ENCODE measurements around the gene CD248.

CD248 gene

DNA sequence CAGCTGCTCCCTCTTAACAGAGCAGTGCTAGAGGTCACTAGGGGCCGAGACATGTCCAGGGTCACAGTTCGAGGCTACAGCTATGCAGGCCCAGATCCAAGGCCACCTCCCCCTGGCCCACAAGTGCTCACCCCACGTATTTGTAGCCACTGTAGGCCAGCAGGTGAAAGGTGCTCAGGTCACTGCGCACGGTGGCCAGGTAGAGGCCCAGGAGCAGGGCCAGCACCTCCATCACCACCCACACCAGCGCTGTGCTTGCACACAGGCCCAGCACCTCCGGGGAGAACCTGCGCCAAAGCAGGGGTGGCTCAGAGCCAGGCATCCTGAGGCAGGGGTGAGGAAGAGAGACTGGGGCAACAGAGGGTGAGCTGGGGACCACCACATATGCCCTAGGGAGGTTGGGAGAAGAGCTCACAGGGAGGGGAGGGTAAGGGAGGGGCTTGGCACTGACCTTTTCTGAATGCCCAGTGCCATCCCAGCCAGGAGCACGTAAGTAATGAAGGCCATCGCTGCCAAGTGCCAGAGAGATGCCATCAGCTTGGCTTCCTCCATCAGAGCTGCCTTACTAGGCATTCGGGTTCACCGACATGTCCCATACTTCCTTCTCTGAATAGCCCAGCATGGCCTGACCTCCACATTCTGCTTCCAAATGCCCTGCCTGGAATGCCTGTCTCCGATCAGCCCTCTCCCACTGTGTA, 31.4 kb downstream of the CD248 start:
- ChIA-PET POLR2A (interaction anchor here (0.5 to 1.3 kb wide), 2 partner anchors 18 to 149 kb away, joined by 3 to 5 read pairs; no protein-coding TSS in a partner anchor), CTCF (interaction anchor here (1.6 to 10.6 kb wide), 4 partner anchors 24 to 217 kb away, joined by 5 to 92 read pairs (median 12); no protein-coding TSS in a partner anchor)
- DNase-seq (ENCODE audit: extremely low spot score): no peak
- TF ChIP-seq, protein P1, sequence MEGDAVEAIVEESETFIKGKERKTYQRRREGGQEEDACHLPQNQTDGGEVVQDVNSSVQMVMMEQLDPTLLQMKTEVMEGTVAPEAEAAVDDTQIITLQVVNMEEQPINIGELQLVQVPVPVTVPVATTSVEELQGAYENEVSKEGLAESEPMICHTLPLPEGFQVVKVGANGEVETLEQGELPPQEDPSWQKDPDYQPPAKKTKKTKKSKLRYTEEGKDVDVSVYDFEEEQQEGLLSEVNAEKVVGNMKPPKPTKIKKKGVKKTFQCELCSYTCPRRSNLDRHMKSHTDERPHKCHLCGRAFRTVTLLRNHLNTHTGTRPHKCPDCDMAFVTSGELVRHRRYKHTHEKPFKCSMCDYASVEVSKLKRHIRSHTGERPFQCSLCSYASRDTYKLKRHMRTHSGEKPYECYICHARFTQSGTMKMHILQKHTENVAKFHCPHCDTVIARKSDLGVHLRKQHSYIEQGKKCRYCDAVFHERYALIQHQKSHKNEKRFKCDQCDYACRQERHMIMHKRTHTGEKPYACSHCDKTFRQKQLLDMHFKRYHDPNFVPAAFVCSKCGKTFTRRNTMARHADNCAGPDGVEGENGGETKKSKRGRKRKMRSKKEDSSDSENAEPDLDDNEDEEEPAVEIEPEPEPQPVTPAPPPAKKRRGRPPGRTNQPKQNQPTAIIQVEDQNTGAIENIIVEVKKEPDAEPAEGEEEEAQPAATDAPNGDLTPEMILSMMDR (IDR thresholded peaks at IDR 0.05; ENCODE audit: control extremely low read depth, extremely low read depth, low read depth, missing control alignments): no peak

DNA sequence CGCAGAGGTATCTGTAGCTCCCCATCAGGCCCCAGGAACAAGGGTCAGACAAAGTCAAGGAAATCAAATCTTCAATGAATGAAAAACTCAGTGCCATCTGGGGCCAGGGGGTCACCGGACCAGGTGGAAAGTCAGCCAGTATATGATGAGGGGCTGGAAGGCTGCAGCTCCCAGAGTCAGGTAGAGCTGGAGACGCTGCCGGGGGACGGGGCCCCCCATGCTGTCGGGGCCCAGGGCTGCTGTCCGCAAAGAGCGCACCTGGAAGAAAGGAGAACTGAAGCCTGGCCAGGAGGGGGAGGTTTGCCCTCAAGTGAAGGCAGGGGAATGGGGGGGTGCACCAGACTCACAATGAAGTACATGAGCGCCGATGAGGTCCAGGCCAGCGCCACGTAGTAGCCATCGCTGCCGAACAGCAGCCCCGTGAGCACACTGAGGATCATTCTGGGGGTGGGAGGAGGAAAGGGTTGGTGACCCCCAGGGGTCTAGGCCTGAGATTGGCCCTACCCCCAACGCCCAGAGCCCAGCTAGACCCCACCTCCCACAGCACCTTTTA, 32.2 kb downstream of the CD248 start:
- ChIA-PET CTCF (interaction anchor here (1.5 to 10.6 kb wide), 3 partner anchors 13 to 63 kb away, joined by 3 to 92 read pairs (median 18); no protein-coding TSS in a partner anchor), POLR2A (no interaction called here)
- TF ChIP-seq, protein P1 (IDR thresholded peaks at IDR 0.05; ENCODE audit: control extremely low read depth, extremely low read depth, low read depth, missing control alignments): no peak
- no peak for DNase-seq (ENCODE audit: extremely low spot score)

DNA sequence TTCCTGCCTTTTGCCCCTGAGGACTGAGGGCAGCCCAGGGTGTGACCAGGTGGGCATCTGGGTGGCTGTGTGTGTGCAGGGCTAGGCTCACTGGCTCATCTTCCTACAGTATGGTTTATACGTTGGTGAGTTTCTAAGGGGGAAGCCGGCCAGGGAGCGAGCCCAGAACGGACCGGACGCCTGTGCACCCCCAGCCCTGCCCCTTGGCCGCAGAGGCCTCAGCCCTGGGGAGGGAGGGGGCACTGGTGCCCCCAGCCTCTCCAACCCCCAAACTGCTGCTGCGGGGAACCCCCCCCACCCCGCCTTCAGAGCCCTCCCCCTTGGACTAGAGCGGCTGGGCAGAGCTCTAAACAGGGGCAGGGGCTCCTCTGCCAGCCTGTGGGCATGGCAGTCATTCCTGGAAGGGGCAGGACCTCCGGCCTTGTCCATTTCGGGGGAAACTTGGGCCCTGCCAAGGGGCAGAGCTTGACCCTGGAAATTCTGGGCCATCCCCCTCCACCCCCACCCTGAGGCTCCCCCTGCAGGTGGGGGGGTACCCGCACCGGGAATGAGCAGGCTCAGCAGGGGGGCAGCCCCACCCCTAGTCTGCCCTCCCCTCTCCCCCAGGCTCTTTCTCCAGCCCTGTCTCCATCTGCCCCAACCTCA, 33.3 kb downstream of the CD248 start:
- ChIA-PET POLR2A (no interaction called here), CTCF (interaction anchor here (1.0 to 10.6 kb wide), 8 partner anchors 8 to 82 kb away, joined by 3 to 92 read pairs (median 6); partner anchors contain the start of genes CD248 and TMEM151A)
- DNase-seq (ENCODE audit: extremely low spot score): no peak
- TF ChIP-seq, protein P1 (IDR thresholded peaks at IDR 0.05; ENCODE audit: control extremely low read depth, extremely low read depth, low read depth, missing control alignments): no peak

DNA sequence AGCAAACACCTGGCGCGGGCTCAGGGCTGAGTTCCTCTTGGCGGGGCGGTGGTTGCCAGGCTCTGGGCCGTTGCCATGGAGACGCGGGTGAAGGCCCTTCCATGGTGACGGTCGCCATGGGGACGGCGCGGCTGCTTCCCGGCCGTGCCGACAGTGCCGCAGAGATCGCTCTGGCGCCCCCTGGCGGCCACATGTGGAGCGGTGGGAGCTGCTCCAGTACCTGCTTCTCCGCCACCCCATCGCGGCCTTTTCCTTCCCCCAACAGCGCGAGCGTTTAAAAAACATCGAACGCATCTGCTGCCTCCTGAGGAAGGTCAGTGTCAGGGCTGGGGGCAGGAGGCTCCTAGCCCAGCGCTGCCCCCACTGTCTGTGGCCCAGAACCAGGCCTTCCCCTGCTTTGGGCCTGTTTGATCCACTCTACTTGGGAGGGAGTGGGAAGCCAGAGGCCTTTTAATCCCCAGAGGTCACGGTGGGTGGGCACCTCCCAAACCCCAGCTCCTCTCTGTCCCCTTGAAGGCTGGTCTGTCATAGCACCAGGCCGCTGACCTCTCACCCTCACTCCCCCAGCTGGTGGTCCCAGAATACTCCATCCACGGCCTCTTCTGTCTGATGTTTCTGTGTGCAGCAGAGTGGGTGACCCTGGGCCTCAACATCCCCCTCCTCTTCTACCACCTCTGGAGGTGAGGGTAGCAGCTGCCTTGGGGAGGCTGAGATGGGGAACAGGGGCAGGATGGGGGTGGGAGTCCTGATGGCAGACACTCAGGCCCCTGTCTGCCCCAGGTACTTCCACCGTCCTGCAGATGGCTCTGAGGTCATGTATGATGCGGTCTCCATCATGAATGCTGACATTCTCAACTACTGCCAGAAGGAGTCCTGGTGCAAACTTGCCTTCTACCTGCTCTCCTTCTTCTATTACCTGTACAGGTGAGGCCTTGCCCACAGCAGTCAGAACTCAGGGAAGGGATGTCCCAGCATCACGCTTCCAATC, 34.1 kb downstream of the CD248 start:
- POLR2A ChIA-PET: no interaction called here
- CTCF ChIA-PET: interaction anchor here (0.7 to 10.6 kb wide), 14 partner anchors 8 to 570 kb away, joined by 3 to 92 read pairs (median 4); partner anchors contain the start of genes CD248, FIBP, MUS81 and TMEM151A
- DNase-seq (ENCODE audit: extremely low spot score): peak; percentile 99
- TF ChIP-seq, protein P1 (IDR thresholded peaks at IDR 0.05; ENCODE audit: control extremely low read depth, extremely low read depth, low read depth, missing control alignments): peak; percentile 98

DNA sequence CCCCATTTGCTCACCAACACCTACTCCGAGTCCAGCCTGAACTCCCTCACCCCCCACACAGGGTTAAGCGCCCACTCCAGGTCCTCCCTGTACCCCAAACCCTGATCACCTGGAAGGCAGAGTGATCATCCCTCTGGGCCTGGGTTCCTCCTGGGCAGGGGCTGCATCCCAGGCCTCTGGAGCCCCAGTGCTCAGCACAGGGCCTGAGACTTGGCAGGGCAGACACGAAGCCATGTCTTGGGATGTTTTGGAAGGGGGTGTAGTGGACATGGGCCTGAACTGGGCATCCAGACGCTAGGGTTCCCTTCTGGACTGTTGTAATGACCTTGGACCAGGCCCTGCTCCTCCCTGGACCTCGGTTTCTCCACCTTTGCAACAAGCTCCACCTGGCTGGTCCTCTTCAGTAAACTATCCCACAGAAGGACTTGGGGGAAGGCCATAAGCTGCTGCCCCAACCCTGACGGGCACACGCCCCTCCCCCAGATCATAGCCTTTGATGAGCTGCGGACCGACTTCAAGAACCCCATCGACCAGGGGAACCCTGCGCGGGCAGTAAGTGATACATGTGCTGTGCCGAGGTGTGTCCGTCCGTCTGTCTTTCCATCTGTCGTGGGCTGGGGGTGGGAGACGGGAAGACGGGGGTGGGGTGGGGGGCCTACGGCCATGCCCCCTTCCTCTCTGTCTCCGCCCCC, 34.9 kb downstream of the CD248 start:
- DNase-seq (ENCODE audit: extremely low spot score): no peak
- POLR2A ChIA-PET: interaction anchor here (1.7 kb wide), 1 partner anchor 14 kb away, joined by 4 read pairs; no protein-coding TSS in a partner anchor
- TF ChIP-seq, protein P1 (IDR thresholded peaks at IDR 0.05; ENCODE audit: control extremely low read depth, extremely low read depth, low read depth, missing control alignments): no peak
- CTCF ChIA-PET: interaction anchor here (1.0 to 10.6 kb wide), 10 partner anchors 9 to 569 kb away, joined by 3 to 92 read pairs (median 5); partner anchors contain the start of genes FIBP and TMEM151A

All from GM10248 (cell line).